Sciatic nerve (tissue), 2 donors: Measurements from ENCODE around the gene MET. TPM values are rescaled to one million over a fixed set of nuclear protein-coding genes. Genes with fewer than 3 reads are reported as not detected.
"Not testable (repeated sequence)": the region's sequence is repeated elsewhere in the genome, so short reads cannot be mapped to it uniquely, and the experiment has no call there.

Source experiments
- ATAC-seq: fragments of 200-7000 bp; cut with Tn5 transposase; one replicate; pipeline ENCODE4 v1.9.1; 2020; ENCODE audit warnings: mild to moderate bottlenecking, moderate library complexity
- DNase-seq: peaks from one replicate; pipeline ENCODE4 v3.0.0-alpha.2; 2020; ENCODE audit warnings: low spot score
- intact Hi-C: fragments of 100-400 bp; cut with DNase I; formaldehyde crosslinking; loops from one replicate; pipeline ENCODE4 v1.14.2; 2022
- total RNA-seq: library from RNA; stranded (reverse); fragmentation: NEBNext Ultra II Directional; extraction: Animal tissue kit (Norgen Biotek cat#: 25700); gene quantifications from one replicate; pipeline ENCODE4 v1.2.1, GENCODE V29; 2021
- donor health status: DM: no; HTN: no; CAD: no.
- donor health status: DM: no; HTN: no; CAD: no.

MET gene
- total RNA-seq, 1 donor from 2014 or later = 60.7 TPM

- intact Hi-C loops, ATAC-seq, DNase-seq: not testable (repeated sequence)
Measured at GRCh38 chr7:116659248-116659647, 12.7 kb upstream of the MET start.

GRCh38 chr7:116661865-116662264 lies 10.1 kb upstream of the MET start:
- intact Hi-C loops = no loop called here
- no peak for ATAC-seq
- DNase-seq = no peak

- intact Hi-C loops = no loop called here
- ATAC-seq (no peak), DNase-seq (no peak)
Measured at GRCh38 chr7:116663744-116664143, 8.3 kb upstream of the MET start.

DNA sequence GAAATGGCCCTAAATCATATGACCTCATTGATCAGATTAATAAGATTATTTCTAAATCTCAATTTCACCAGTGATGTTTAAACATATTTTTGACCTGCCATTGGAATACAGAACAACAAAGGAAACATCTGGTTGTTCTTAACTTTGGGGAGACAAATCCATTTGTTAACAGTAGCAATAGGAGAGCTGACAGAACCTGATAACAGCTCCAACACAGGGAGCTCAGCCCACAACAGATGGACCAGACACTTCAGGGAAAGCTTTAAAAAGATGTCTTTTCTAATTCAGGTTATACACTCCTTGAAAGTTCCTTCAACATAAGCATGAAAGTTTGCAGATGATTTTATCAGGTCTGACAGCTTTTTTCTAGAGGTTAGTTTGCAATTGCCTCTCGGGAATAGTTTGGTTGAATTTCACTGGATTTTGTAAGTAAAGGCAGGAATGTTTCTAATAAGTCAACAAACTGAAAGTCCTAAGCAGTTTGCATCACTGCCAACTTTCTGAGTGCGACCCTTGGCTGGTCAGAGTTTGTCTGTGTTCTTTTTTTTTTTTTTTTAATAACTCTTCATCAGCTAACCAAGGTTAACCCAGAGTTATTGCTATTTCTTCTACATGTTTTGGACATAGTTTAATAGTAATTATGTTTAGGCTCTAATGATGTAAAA lies 6.5 kb upstream of the MET start:
- intact Hi-C loops = no loop called here
- no peak for ATAC-seq

GRCh38 chr7:116669769-116670168 lies 2.2 kb upstream of the MET start:
- intact Hi-C loops = loop anchor here (5.0 kb wide), 1 partner anchor 138 kb away; no protein-coding TSS in a partner anchor
- ATAC-seq (no peak), DNase-seq (no peak)

More for the DNA sequence above, 6.5 kb upstream of the MET start:
- no peak for DNase-seq

DNA sequence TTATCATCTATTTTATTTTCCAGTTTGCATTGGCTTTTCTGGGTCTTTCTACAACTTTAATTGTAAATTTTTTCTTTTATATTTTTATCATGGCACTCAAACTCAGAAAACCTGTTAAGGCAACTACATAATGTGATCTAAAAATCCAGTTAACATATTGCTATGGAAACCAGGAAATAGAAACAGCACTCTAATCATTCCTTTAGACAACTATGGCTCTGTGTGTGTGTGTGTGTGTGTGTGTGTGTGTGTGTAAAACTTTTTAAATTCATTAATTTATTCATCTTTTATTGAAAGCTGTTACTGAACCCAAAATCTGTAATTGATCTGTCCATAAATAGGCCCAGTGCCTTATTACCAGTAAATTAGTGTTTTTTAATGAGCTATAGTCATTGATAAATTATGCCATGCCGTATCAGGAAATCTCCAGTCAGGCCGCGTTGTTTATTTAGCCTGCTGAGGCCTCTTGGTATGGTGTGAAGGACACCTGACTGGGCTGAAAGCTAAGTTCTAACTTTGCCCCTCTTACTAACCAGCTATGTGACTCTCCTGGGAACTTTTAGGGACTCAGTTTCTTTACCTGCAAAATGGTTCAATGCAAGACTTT lies 1.5 kb upstream of the MET start:
- intact Hi-C loops = loop anchor here (5.0 kb wide), 1 partner anchor 137 kb away; no protein-coding TSS in a partner anchor
- no peak for ATAC-seq
- no peak for DNase-seq

DNA sequence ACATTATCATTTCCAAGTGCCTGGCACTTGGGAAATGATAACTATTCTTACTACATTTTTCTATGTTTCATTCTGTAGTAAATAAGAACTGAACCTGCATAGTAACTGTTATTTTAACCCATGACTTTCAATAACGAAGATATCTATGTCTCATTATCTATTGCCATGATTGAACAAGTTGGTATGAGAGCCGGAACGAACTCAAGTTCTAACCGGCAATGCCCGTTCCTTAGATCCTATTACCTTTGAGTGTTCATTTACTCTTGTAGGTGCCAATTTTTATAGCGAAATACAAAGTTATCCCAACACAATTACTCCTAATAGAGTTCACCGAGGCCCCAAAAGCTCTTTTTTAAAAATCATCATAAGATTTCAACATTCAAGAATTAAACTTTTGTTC lies 885 bp upstream of the MET start:
- ATAC-seq (no peak), DNase-seq (no peak)
- intact Hi-C loops = loop anchor here (5.0 kb wide), 1 partner anchor 136 kb away; no protein-coding TSS in a partner anchor

GRCh38 chr7:116672596-116673456 lies 830 bp downstream of the MET start:
- DNase-seq = peak; percentile 60
- intact Hi-C loops = loop anchor here (5.0 kb wide), 1 partner anchor 134 kb away; no protein-coding TSS in a partner anchor

GRCh38 chr7:116673457-116673865 lies 1.5 kb downstream of the MET start:
- intact Hi-C loops = loop anchor here (5.0 kb wide), 1 partner anchor 134 kb away; no protein-coding TSS in a partner anchor
- ATAC-seq (no peak), DNase-seq (no peak)

More at GRCh38 chr7:116672596-116673456, 830 bp downstream of the MET start:
- ATAC-seq = no peak

DNA sequence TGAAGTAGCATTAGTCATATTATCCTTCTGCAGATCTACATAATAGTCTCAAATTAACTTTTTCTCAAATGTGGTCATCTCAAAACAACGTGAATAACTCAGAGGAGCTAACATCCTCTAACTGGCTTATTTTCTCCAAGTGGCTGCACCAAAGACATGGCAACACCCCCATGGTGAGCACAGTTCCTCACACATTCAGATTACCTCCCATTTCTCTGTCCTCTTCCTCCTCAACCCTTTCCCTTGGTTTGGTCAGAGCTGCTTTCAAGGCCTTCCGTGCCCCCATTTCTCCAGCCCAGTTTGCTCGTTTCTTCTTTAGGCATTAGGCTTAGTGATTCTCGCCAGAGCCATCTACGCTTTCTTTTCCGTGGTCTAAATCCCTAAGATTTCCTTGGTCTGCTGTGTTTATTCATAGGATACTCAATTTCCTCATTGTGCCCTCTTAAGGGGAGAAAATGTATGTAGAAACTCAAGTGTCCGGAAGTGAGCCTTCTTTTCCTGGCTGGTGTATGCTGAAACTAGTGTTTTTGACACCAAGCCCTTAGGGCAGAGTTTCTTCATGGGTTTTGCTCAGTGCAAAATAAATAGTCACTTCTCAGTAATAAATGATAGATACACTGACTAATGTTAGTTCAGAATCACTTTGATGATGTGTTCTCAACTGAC lies 2.6 kb downstream of the MET start:
- ATAC-seq (no peak), DNase-seq (no peak)
- intact Hi-C loops = loop anchor here (5.0 kb wide), 1 partner anchor 133 kb away; no protein-coding TSS in a partner anchor

- DNase-seq = no peak
- intact Hi-C loops = no loop called here
- ATAC-seq = no peak
Measured at GRCh38 chr7:116675812-116676355, 3.9 kb downstream of the MET start.

DNA sequence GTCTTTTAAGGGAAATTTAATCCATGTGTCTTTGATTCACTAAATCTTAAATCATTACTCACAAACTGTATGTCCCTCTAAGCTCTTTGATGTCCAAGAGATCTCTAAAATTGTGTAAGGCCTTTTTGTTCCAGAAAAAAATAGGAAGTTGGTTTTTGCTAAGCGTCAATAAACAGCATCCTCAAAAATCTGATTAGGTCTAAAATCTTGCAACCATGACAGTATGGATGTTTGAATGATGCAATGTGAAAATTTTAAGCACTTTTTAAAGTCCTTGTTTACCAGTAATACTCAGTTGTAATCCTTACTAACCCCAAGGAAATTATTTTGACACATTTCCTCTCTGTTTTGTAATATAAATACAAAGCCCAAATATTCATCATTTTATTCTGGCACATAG lies 6.8 kb downstream of the MET start:
- DNase-seq (no peak), ATAC-seq (no peak)

DNA sequence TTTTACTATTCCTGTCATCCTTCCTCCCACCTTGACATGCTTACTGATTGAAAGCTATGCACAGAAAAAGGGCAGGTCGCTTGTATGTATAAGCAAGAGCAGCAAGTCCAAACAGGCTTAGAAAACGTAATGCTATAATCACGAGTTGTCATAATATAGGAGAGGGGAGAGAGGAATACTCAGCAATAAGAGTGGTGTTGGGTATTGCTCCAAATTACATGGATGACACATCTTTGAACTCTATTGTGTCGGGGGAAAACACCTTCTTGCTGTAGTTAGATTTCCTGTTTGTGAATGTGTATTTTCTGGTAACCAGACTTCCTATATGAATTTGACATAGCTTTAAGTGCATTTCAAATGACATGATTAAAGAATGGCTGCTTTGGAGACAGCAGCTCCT lies 7.5 kb downstream of the MET start:
- no peak for ATAC-seq
- intact Hi-C loops = no loop called here

More for the DNA sequence above, 6.8 kb downstream of the MET start:
- intact Hi-C loops = no loop called here

GRCh38 chr7:116683786-116684185 lies 11.8 kb downstream of the MET start:
- intact Hi-C loops = no loop called here
- DNase-seq (no peak), ATAC-seq (no peak)

More for the DNA sequence above, 7.5 kb downstream of the MET start:
- no peak for DNase-seq

DNA sequence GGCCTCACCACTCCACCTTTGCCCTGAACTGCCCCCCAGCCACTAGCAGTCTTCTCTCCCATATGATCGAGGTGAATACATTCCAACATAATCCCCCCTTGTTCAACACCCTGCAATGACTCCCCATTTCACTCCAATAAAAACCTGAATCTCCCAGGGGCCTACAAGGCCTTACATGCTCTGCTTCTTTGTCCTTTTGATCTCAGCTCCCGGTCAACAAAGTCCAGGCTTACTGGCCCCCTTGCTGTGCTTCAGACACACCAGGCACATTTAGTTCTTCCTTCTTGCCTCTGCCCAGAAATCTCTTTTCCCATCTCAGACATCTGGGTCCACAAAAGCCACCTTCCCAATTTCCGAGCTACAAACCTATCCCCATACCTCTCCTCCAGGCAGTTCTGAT lies 14.0 kb downstream of the MET start:
- DNase-seq = no peak
- no peak for ATAC-seq
- intact Hi-C loops = no loop called here

GRCh38 chr7:116686812-116687419 lies 14.9 kb downstream of the MET start:
- ATAC-seq = no peak
- no peak for DNase-seq
- intact Hi-C loops = no loop called here

- no peak for DNase-seq
- intact Hi-C loops = no loop called here
- no peak for ATAC-seq
Measured at GRCh38 chr7:116687801-116688201, 15.8 kb downstream of the MET start.

DNA sequence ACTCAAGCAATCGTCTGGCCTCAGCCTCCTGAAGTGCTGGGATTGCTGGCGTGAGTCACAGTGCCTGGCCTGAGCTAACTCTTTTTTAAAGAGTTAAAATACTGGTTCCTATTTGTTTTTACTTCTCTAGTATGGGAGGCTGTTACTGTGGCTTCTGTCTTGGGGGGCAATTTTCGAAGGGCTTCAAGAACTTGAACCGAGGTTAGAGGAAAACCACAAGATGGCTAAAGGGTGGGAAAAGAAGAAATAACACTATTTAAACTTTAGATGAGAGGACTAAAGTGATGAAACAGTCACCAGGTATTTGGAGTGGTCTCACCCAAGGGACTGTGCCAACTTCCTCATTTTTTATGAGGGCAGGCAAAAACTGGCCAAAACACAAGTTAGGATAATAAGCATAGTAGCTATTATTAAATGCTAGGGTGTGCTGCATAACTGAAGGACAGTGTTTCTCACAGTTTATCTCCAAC lies 17.8 kb downstream of the MET start:
- DNase-seq = no peak
- ATAC-seq = no peak
- intact Hi-C loops = no loop called here
